GM21529 (cell line): ENCODE measurements around the gene LMAN2L.

Experiments
- ATAC-seq: cut with Tn5 transposase; IDR thresholded peaks from one replicate; pipeline ENCODE4 v1.9.1; 2021; ENCODE audit not compliant: unreplicated experiment

The LMAN2L gene

GRCh38 chr2:96739633-96740428, at the start of gene LMAN2L:
LMAN2L (minus strand) TSS chr2:96740064; CDS start chr2:96740040, 24 bp downstream.
- peak; percentile 99 for ATAC-seq

- ATAC-seq: no peak
Measured at GRCh38 chr2:96789245-96789617, 49.4 kb upstream of the LMAN2L start.

- no peak for ATAC-seq
Measured at GRCh38 chr2:96788442-96789244, 48.8 kb upstream of the LMAN2L start.

- no peak for ATAC-seq
Measured at GRCh38 chr2:96787411-96787810, 47.5 kb upstream of the LMAN2L start.

GRCh38 chr2:96783388-96783787, 43.5 kb upstream of the LMAN2L start:
- no peak for ATAC-seq

- no peak for ATAC-seq
Measured at GRCh38 chr2:96775160-96775559, 35.3 kb upstream of the LMAN2L start.

GRCh38 chr2:96773922-96774321, 34.1 kb upstream of the LMAN2L start:
- peak; percentile 48 for ATAC-seq

- peak; percentile 44 for ATAC-seq
Measured at GRCh38 chr2:96772903-96773671, 33.2 kb upstream of the LMAN2L start.

GRCh38 chr2:96771796-96772618, 32.1 kb upstream of the LMAN2L start:
- ATAC-seq: no peak

GRCh38 chr2:96770442-96771202, 30.8 kb upstream of the LMAN2L start:
- no peak for ATAC-seq

GRCh38 chr2:96769814-96770213, 29.9 kb upstream of the LMAN2L start:
- no peak for ATAC-seq

GRCh38 chr2:96768083-96768561, 28.3 kb upstream of the LMAN2L start:
- ATAC-seq: no peak

GRCh38 chr2:96767135-96767871, 27.4 kb upstream of the LMAN2L start:
- no peak for ATAC-seq

GRCh38 chr2:96764253-96764637, 24.4 kb upstream of the LMAN2L start:
- ATAC-seq: no peak

- no peak for ATAC-seq
Measured at GRCh38 chr2:96763511-96764252, 23.8 kb upstream of the LMAN2L start.

- no peak for ATAC-seq
Measured at GRCh38 chr2:96762529-96763311, 22.9 kb upstream of the LMAN2L start.

- ATAC-seq: peak; percentile 10
Measured at GRCh38 chr2:96760986-96761832, 21.3 kb upstream of the LMAN2L start.
